K562 (cell line): ENCODE measurements around the gene IMMP2L.

Experiments
- BRCA1 ChIP-seq, 2 experiments: fragments of 450-650 bp in 1 of 2; sonication (generic) in 1 of 2; formaldehyde crosslinking in 1 of 2; IDR thresholded peaks; 2 replicates each; pipeline versions ENCODE4 v1.5.0 to v1.6.1; 2017 to 2020; ENCODE audit warnings: mild to moderate bottlenecking in 1 of 2, missing genetic modification reagents in 1 of 2
- CBX8 ChIP-seq: fragments of 200-600 bp; sonication (generic); IDR thresholded peaks from 2 replicates; pipeline ENCODE4 v1.6.1; 2012; ENCODE audit warnings: borderline replicate concordance, mixed run types, low read depth, mild to moderate bottlenecking, moderate library complexity, mixed read lengths, low read length, control low read depth, inconsistent platforms; ENCODE audit not compliant: poor library complexity, severe bottlenecking; ENCODE audit errors: extremely low read depth
- CTCF ChIP-seq, 3 experiments: IDR thresholded peaks in 2 of 3; conservative IDR thresholded peaks in 1 of 3; 2 replicates each; pipeline ENCODE4 v1.5.1; 2011 to 2012; ENCODE audit warnings: low read length in 3 of 3, mild to moderate bottlenecking in 3 of 3, control low read depth in 2 of 3, improper control_type of control experiment in 1 of 3, inconsistent platforms in 1 of 3, low read depth in 1 of 3, mixed read lengths in 1 of 3, moderate library complexity in 1 of 3; ENCODE audit not compliant: insufficient read depth in 2 of 3
- HMGN3 ChIP-seq: IDR thresholded peaks from 2 replicates; pipeline ENCODE4 v1.6.1; 2011; ENCODE audit warnings: borderline replicate concordance, low read depth, mild to moderate bottlenecking, mixed read lengths, low read length; ENCODE audit not compliant: insufficient read length; ENCODE audit errors: extremely low read depth
- KLF10 ChIP-seq: fragments of 250-450 bp; sonication (Bioruptor Pico); IDR thresholded peaks from 2 replicates; pipeline ENCODE4 v1.6.1; 2021; ENCODE audit warnings: matching md5 sums
- KLF6 ChIP-seq: fragments of 250-450 bp; sonication (Bioruptor Pico); IDR thresholded peaks from 2 replicates; pipeline ENCODE4 v1.4.0; 2020; ENCODE audit warnings: mild to moderate bottlenecking, moderate library complexity, borderline replicate concordance
- NCOA6 ChIP-seq: fragments of 450-650 bp; IDR thresholded peaks from 2 replicates; pipeline ENCODE4 v1.6.1; 2017; ENCODE audit warnings: mild to moderate bottlenecking
- PHF8 ChIP-seq: fragments of 200-600 bp; sonication (generic); IDR thresholded peaks from 2 replicates; pipeline ENCODE4 v1.6.1; 2012; ENCODE audit warnings: mixed run types, mild to moderate bottlenecking, inconsistent platforms, low read length, moderate library complexity, borderline replicate concordance
- REST ChIP-seq, 2 experiments: fragments of 450-650 bp; formaldehyde crosslinking in 1 of 2; IDR thresholded peaks; 2 replicates each; pipeline versions ENCODE4 v1.4.0 to v1.6.1; 2014 to 2020; ENCODE audit warnings: mild to moderate bottlenecking in 2 of 2, borderline replicate concordance in 1 of 2, low read depth in 1 of 2

- TF ChIP-seq NCOA6, result no peak
- TF ChIP-seq PHF8, result no peak
- TF ChIP-seq CBX8, result no peak
- TF ChIP-seq KLF10 (CRISPR knock-in tag), result no peak
- TF ChIP-seq BRCA1 (IDR thresholded peaks at IDR 0.05), result no peak
- no peak for TF ChIP-seq BRCA1 (CRISPR knock-in tag; IDR thresholded peaks at IDR 0.05)
- no peak for TF ChIP-seq HMGN3
- no peak for TF ChIP-seq KLF6 (CRISPR knock-in tag)
- no peak for TF ChIP-seq CTCF (IDR thresholded peaks at IDR 0.05 in 2 of 3, conservative IDR thresholded peaks at IDR 0.05 in 1 of 3; ENCODE audit: insufficient read depth in 2 of 3, low read depth in 1 of 3, low read length in 3 of 3)
- TF ChIP-seq REST (IDR thresholded peaks at IDR 0.05; ENCODE audit: borderline replicate concordance), result no peak
- no peak for TF ChIP-seq REST (CRISPR knock-in tag; IDR thresholded peaks at IDR 0.05; ENCODE audit: low read depth)
Observed at GRCh38 chr7:111261496-111261895, 300.8 kb downstream of the IMMP2L start.
